Brain microvascular endothelial cell (primary cell): Measurements from ENCODE around the gene TTF2.

ENCODE experiments used
- DNase-seq: peaks from one replicate; pipeline ENCODE4 v3.0.0-alpha.2; 2020
- H3K27ac ChIP-seq: fragments of 250-450 bp; sonication (Bioruptor Pico); 2 replicates; pipeline ENCODE4 v1.5.1; 2020; ENCODE audit warnings: mild to moderate bottlenecking, moderate library complexity
- H3K27me3 ChIP-seq: fragments of 250-450 bp; sonication (Bioruptor Pico); replicated peaks from 2 replicates; pipeline ENCODE4 v1.5.1; 2020; ENCODE audit warnings: mild to moderate bottlenecking
- H3K36me3 ChIP-seq: fragments of 250-450 bp; sonication (Bioruptor Pico); replicated peaks from 2 replicates; pipeline ENCODE4 v1.5.1; 2020; ENCODE audit warnings: mild to moderate bottlenecking
- H3K4me3 ChIP-seq: 2 replicates; pipeline ENCODE4 v1.5.1; 2011; ENCODE audit warnings: low read depth, mild to moderate bottlenecking, control low read depth, low read length, moderate library complexity
- in situ Hi-C: cut with HindIII; loops from 2 replicates; pipeline ENCODE4 v1.10.0; 2017; ENCODE audit warnings: low sequenced_read_pairs, low pct_ligation_motif_present
- TF ChIP-seq, protein P1 (sequence below): IDR thresholded peaks from 2 replicates; pipeline ENCODE4 v1.5.1; 2011; ENCODE audit warnings: low read depth, mild to moderate bottlenecking, moderate library complexity, low read length, control low read depth, inconsistent platforms; ENCODE audit errors: missing control alignments

The TTF2 gene

DNA sequence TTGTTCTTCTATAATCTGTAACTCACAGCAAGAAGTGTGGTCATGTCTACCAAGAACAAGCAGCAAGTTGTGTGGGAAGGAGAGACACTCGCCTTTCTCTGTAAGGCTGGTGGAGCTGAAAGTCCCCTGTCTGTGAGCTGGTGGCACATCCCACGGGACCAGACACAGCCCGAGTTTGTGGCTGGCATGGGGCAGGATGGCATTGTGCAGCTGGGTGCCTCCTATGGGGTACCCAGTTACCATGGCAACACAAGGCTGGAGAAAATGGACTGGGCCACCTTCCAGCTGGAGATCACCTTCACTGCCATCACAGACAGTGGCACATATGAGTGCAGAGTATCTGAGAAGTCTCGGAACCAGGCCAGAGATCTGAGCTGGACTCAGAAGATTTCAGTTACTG is 43.1 kb upstream of the TTF2 start:
- TF ChIP-seq, protein P1, sequence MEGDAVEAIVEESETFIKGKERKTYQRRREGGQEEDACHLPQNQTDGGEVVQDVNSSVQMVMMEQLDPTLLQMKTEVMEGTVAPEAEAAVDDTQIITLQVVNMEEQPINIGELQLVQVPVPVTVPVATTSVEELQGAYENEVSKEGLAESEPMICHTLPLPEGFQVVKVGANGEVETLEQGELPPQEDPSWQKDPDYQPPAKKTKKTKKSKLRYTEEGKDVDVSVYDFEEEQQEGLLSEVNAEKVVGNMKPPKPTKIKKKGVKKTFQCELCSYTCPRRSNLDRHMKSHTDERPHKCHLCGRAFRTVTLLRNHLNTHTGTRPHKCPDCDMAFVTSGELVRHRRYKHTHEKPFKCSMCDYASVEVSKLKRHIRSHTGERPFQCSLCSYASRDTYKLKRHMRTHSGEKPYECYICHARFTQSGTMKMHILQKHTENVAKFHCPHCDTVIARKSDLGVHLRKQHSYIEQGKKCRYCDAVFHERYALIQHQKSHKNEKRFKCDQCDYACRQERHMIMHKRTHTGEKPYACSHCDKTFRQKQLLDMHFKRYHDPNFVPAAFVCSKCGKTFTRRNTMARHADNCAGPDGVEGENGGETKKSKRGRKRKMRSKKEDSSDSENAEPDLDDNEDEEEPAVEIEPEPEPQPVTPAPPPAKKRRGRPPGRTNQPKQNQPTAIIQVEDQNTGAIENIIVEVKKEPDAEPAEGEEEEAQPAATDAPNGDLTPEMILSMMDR = no peak
- Histone ChIP-seq H3K36me3 (no peaks in the 10 kb centered on the region), H3K4me3 (no peak overlapping the region), H3K27ac (no peak overlapping the region), H3K27me3 (no peaks in the 10 kb centered on the region)
- no peak for DNase-seq
- in situ Hi-C loops = no loop called here

DNA sequence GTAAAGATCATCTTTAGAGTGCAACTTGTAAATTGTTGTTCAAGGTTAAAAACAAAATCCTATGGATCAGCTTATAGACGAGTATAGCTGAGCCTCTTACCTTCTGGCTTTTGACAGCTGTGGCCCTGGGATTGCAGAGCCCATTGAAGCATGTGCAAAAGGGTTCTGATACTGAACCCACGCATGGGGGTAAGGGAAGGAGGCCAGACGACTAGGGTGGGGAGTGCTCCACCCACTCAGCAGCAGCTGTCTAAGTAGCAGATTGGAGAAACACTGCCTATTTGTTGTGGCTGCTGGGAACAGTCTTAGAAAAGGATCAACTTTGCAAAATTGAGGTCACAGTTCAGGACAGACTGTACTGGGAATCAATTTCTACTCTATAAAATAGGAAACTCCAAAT is 42.5 kb upstream of the TTF2 start:
- no peak overlapping the region for H3K4me3 ChIP-seq
- H3K27me3 ChIP-seq = no peaks in the 10 kb centered on the region
- in situ Hi-C loops = no loop called here
- H3K36me3 ChIP-seq = no peaks in the 10 kb centered on the region
- no peak overlapping the region for H3K27ac ChIP-seq
- no peak for DNase-seq
- TF ChIP-seq, protein P1 = no peak

DNA sequence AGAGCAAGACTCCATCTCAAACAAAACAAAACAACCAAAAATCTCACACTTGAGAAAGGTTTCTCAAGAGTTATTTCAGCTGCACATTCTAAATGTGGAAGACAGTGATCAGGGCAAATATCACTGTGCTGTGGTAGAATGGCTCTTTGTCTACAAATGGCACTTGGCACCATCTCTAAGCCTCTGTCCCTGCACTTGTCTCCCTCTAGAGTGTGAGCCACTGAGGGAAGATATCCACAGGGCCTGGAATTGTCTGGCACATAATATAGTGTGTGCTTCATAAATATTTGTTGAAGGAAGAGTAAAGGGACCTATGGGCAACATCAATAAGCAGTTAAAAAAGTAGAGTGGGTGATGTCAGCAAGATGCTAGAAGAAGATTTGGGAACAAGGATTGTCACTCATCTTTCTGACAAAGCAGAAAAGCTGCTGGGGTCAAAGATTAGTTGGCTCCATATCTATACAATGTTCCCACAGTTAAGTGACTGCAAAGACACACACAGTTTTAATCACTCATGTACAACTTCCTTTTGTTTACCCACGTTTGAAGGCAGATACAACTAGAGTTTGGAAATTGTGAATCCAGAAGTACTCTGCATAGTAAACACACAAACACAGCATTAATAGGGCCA is 39.5 kb upstream of the TTF2 start:
- no peak for DNase-seq
- H3K27me3 ChIP-seq = no peaks in the 10 kb centered on the region
- no peak overlapping the region for H3K27ac ChIP-seq
- in situ Hi-C loops = no loop called here
- TF ChIP-seq, protein P1 = no peak
- H3K36me3 ChIP-seq = no peaks in the 10 kb centered on the region
- no peak overlapping the region for H3K4me3 ChIP-seq

DNA sequence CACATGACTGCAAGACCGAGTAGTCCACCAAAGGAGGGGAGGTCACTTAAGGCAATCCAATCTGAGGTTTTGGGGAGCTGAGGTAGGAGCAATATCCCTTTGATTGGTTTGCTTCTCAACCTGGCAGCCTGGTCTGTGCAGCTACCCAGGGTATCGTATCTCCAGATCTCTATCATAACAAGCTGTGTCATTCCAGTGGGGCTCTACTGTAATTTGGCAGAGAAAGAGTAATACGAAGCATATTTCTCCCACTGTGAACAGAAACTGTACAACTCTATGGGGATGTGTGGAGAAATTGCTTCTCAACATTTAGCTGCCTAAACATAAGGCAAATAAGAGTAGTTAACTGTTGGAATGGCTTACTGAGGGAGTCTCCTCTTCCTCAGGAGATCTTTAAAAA is 38.0 kb upstream of the TTF2 start:
- TF ChIP-seq, protein P1 = no peak
- H3K36me3 ChIP-seq = no peaks in the 10 kb centered on the region
- in situ Hi-C loops = no loop called here

DNA sequence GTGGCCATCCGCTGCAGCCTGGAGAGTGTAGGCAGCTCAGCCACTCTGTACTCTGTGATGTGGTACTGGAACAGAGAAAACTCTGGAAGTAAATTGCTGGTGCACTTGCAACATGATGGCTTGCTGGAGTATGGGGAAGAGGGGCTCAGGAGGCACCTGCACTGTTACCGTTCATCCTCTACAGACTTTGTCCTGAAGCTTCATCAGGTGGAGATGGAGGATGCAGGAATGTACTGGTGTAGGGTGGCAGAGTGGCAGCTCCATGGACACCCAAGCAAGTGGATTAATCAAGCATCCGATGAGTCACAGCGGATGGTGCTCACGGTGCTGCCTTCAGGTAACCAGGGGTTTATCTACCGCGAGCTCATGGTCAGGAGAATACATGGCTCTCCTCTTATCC is 34.6 kb upstream of the TTF2 start:
- no peaks in the 10 kb centered on the region for H3K36me3 ChIP-seq
- no peak overlapping the region for H3K27ac ChIP-seq
- H3K27me3 ChIP-seq = no peaks in the 10 kb centered on the region
- in situ Hi-C loops = no loop called here
- DNase-seq = no peak
- TF ChIP-seq, protein P1 = no peak
- H3K4me3 ChIP-seq = no peak overlapping the region

More for the DNA sequence above, 38.0 kb upstream of the TTF2 start:
- Histone ChIP-seq H3K27me3 (no peaks in the 10 kb centered on the region), H3K27ac (no peak overlapping the region), H3K4me3 (no peak overlapping the region)
- no peak for DNase-seq

DNA sequence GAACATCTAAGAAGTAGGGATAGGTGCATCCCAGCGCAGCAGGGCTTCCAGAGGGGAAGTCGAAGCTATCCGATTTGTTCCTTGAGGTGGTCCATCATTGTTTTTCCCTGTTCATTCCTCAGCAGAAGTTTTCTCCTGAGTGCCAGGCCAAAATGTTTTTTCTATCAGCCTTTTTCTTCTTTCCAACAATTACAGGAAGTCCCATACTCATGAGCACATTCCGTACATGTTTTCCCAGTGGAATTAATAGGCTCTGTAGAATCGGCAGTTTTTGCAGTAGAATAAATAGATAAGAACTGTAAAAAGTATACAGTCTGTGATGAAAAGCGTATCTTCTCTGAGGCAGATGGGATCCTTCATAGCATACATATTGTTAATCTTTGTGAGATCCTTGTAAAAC is 33.8 kb upstream of the TTF2 start:
- no peak for DNase-seq
- in situ Hi-C loops = no loop called here
- TF ChIP-seq, protein P1 = no peak

More for the DNA sequence above, 33.8 kb upstream of the TTF2 start:
- Histone ChIP-seq H3K36me3 (no peaks in the 10 kb centered on the region), H3K4me3 (no peak overlapping the region), H3K27ac (no peak overlapping the region), H3K27me3 (no peaks in the 10 kb centered on the region)
